Neural crest cell (in vitro differentiated cells): ENCODE measurements around the gene TMEM108. TPM values are rescaled to one million over a fixed set of nuclear protein-coding genes. Genes with fewer than 3 reads are reported as not detected.

Experiments
- DNase-seq: peaks from one replicate; pipeline ENCODE4 v3.0.0; 2021; ENCODE audit warnings: low read depth, mixed read lengths, low spot score
- H3K27ac Mint-ChIP-seq: one replicate; pipeline ENCODE4 v1.8.0; 2021; ENCODE audit warnings: mild to moderate bottlenecking, mixed read lengths; ENCODE audit not compliant: unreplicated experiment
- H3K27me3 Mint-ChIP-seq: 2 replicates; pipeline ENCODE4 v1.8.0; 2021; ENCODE audit warnings: low read depth, mild to moderate bottlenecking, mixed read lengths
- H3K36me3 Mint-ChIP-seq: 2 replicates; pipeline ENCODE4 v1.8.0; 2021; ENCODE audit warnings: low read depth, mild to moderate bottlenecking, mixed read lengths
- H3K4me1 Mint-ChIP-seq: 2 replicates; pipeline ENCODE4 v1.8.0; 2021; ENCODE audit warnings: mixed read lengths
- H3K4me3 Mint-ChIP-seq: one replicate; pipeline ENCODE4 v1.8.0; 2021; ENCODE audit warnings: mild to moderate bottlenecking, mixed read lengths
- H3K9me3 Mint-ChIP-seq: 2 replicates; pipeline ENCODE4 v1.8.0; 2021; ENCODE audit warnings: mixed read lengths
- CTCF ChIP-seq: fragments of 200-600 bp; sonication (generic); conservative IDR thresholded peaks from 2 replicates; pipeline ENCODE4 v1.5.0; 2021; ENCODE audit warnings: antibody characterized with exemption, mild to moderate bottlenecking
- total RNA-seq: library from RNA; stranded (reverse); gene quantifications from 2 replicates; pipeline ENCODE4 v1.2.1, GENCODE V29; 2021

Gene TMEM108
- total RNA-seq, 1 donor from 2014 or later, result 5.8 TPM

GRCh38 chr3:133192363-133192945, 154.3 kb downstream of the TMEM108 start:
- no peak for TF ChIP-seq CTCF
- H3K9me3 Mint-ChIP-seq, result no peaks in the 10 kb centered on the region
- H3K27ac Mint-ChIP-seq, result no peak overlapping the region
- H3K4me3 Mint-ChIP-seq, result no peak overlapping the region
- no peak for DNase-seq
- H3K27me3 Mint-ChIP-seq, result no peaks in the 10 kb centered on the region
- no peaks in the 10 kb centered on the region for H3K4me1 Mint-ChIP-seq
- peaks cover 2% of the 10 kb centered on the region for H3K36me3 Mint-ChIP-seq

- Mint-ChIP-seq H3K27ac (no peak overlapping the region), H3K9me3 (no peaks in the 10 kb centered on the region), H3K4me3 (no peak overlapping the region), H3K27me3 (no peaks in the 10 kb centered on the region), H3K36me3 (peaks cover 4% of the 10 kb centered on the region), H3K4me1 (no peaks in the 10 kb centered on the region)
- TF ChIP-seq CTCF, result no peak
- no peak for DNase-seq
Measured at GRCh38 chr3:133192967-133193366, 154.8 kb downstream of the TMEM108 start.

GRCh38 chr3:133196527-133196926, 158.3 kb downstream of the TMEM108 start:
- Mint-ChIP-seq H3K4me3 (no peak overlapping the region), H3K36me3 (peaks cover 8% of the 10 kb centered on the region), H3K27me3 (no peaks in the 10 kb centered on the region), H3K9me3 (peaks cover 12% of the 10 kb centered on the region), H3K27ac (no peak overlapping the region), H3K4me1 (no peaks in the 10 kb centered on the region)
- no peak for DNase-seq
- no peak for TF ChIP-seq CTCF

GRCh38 chr3:133197619-133198018, 159.4 kb downstream of the TMEM108 start:
- TF ChIP-seq CTCF, result no peak
- DNase-seq, result no peak
- H3K27me3 Mint-ChIP-seq, result no peaks in the 10 kb centered on the region
- peaks cover 9% of the 10 kb centered on the region for H3K36me3 Mint-ChIP-seq
- peaks cover 20% of the 10 kb centered on the region for H3K9me3 Mint-ChIP-seq
- H3K27ac Mint-ChIP-seq, result no peak overlapping the region
- no peaks in the 10 kb centered on the region for H3K4me1 Mint-ChIP-seq
- H3K4me3 Mint-ChIP-seq, result no peak overlapping the region

- Mint-ChIP-seq H3K4me1 (peaks cover 9% of the 10 kb centered on the region), H3K4me3 (no peak overlapping the region), H3K36me3 (peaks cover 17% of the 10 kb centered on the region), H3K27ac (no peak overlapping the region), H3K27me3 (no peaks in the 10 kb centered on the region), H3K9me3 (peaks cover 16% of the 10 kb centered on the region)
- no peak for DNase-seq
- TF ChIP-seq CTCF, result no peak
Measured at GRCh38 chr3:133206921-133207320, 168.7 kb downstream of the TMEM108 start.
